ENCODE measurements around the gene HOXC12. TPM values are rescaled to one million over a fixed set of nuclear protein-coding genes. Genes with fewer than 3 reads are reported as not detected.

Gene HOXC12
- total RNA-seq, 2 experiments from 2014 or later: not detected

DNA sequence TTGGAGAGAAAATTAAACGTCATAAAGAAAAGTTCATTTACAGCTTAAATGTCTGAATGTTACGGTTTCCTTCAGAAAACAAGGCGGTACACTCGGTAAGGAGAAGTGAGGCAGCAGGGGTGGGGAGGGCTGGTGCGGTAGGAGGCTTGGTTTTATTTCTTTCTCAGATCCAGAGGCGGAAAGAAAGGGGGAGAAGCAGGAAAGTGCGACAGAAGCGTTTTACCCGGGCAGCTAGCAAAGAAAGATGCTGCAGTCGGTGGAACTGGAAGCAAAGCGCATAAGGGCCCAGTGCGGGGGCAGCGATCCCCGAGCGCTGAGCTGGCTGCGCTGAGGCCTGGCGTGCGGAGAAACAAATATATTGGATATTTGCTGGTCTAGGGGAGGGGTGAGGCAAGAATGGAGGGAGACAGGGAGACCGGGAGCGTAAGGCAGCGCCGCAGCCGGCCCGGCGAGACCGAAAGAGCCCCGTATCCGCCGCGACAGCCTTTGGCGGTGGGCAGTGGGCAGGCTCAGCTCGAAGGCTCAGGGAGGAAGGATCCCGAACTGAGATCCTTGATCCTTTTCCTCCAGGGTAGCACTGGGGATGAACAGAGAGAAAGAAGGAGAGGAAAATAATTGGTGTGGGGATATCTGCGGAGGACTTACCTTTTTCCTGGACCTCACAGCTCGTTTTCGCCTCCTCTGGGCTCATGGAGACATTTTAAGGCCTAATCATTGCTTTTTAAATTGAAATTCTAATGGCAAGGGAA is 11.9 kb downstream of the HOXC12 start:
- Mint-ChIP-seq H3K4me1 (peaks cover 14% of the 10 kb centered on the region), H3K27ac (peak overlapping the region; percentile 55), H3K9me3 (no peaks in the 10 kb centered on the region), H3K27me3 (peaks cover 98% of the 10 kb centered on the region), H3K4me3 (peak overlapping the region; percentile 29), H3K36me3 (peaks cover 2% of the 10 kb centered on the region)
- POLR2A ChIA-PET: no interaction called here
- DNase-seq (no peak), ATAC-seq (ENCODE audit: low read depth) (no peak)

DNA sequence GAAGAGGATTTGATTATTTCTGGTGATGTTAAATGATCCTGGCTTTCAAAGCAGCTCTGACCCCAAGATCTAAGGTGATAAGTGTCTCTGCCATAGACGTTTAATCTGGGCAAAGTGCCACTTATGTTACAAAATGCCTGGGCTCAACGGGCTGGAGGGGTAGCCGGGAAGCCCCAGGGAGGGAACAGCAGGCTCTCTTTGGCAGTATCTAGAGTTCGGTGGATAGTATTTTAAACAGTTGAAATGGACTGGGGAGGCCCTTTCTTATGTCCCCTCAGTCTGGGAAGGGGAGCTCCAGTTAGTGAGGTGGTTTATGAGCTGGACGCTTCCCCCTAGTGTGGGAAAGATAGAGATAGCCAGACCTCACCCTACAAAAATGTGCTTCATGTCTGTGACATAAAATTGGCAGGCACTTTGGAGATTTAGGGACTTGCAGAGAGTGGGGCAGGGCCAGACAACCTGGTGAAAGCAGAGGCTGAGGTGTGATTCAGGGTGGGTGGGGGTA is 12.8 kb downstream of the HOXC12 start:
- no peak overlapping the region for H3K27ac Mint-ChIP-seq
- peaks cover 14% of the 10 kb centered on the region for H3K4me1 Mint-ChIP-seq
- ATAC-seq (ENCODE audit: low read depth) (no peak), DNase-seq (no peak)
- POLR2A ChIA-PET: no interaction called here
- no peaks in the 10 kb centered on the region for H3K9me3 Mint-ChIP-seq
- no peak overlapping the region for H3K4me3 Mint-ChIP-seq
- H3K27me3 Mint-ChIP-seq: peaks cover 99% of the 10 kb centered on the region
- peaks cover 2% of the 10 kb centered on the region for H3K36me3 Mint-ChIP-seq

GRCh38 chr12:53968214-53969127 is 13.8 kb downstream of the HOXC12 start:
- DNase-seq (no peak), ATAC-seq (ENCODE audit: low read depth) (no peak)
- Mint-ChIP-seq H3K36me3 (peaks cover 2% of the 10 kb centered on the region), H3K27ac (no peak overlapping the region), H3K27me3 (peaks cover 99% of the 10 kb centered on the region), H3K9me3 (peaks cover 2% of the 10 kb centered on the region), H3K4me3 (no peak overlapping the region), H3K4me1 (peaks cover 16% of the 10 kb centered on the region)
- POLR2A ChIA-PET: no interaction called here

- Mint-ChIP-seq H3K27ac (no peak overlapping the region), H3K4me1 (peaks cover 13% of the 10 kb centered on the region), H3K36me3 (peaks cover 2% of the 10 kb centered on the region), H3K27me3 (peaks cover 93% of the 10 kb centered on the region), H3K4me3 (no peak overlapping the region), H3K9me3 (peaks cover 2% of the 10 kb centered on the region)
- DNase-seq (no peak), ATAC-seq (ENCODE audit: low read depth) (no peak)
- POLR2A ChIA-PET: no interaction called here
Observed at GRCh38 chr12:53969588-53970259, 15.0 kb downstream of the HOXC12 start.

- peaks cover 2% of the 10 kb centered on the region for H3K9me3 Mint-ChIP-seq
- ATAC-seq (ENCODE audit: low read depth) (no peak), DNase-seq (no peak)
- no peak overlapping the region for H3K4me3 Mint-ChIP-seq
- POLR2A ChIA-PET: no interaction called here
- peaks cover 2% of the 10 kb centered on the region for H3K36me3 Mint-ChIP-seq
- peaks cover 90% of the 10 kb centered on the region for H3K27me3 Mint-ChIP-seq
- peaks cover 13% of the 10 kb centered on the region for H3K4me1 Mint-ChIP-seq
- H3K27ac Mint-ChIP-seq: no peak overlapping the region
Observed at GRCh38 chr12:53970451-53970850, 15.7 kb downstream of the HOXC12 start.

- H3K27ac Mint-ChIP-seq: no peak overlapping the region
- peaks cover 15% of the 10 kb centered on the region for H3K4me1 Mint-ChIP-seq
- no peaks in the 10 kb centered on the region for H3K36me3 Mint-ChIP-seq
- DNase-seq (no peak), ATAC-seq (ENCODE audit: low read depth) (no peak)
- POLR2A ChIA-PET: no interaction called here
- peaks cover 90% of the 10 kb centered on the region for H3K27me3 Mint-ChIP-seq
- H3K4me3 Mint-ChIP-seq: no peak overlapping the region
- peaks cover 2% of the 10 kb centered on the region for H3K9me3 Mint-ChIP-seq
Observed at GRCh38 chr12:53971129-53971528, 16.4 kb downstream of the HOXC12 start.

DNA sequence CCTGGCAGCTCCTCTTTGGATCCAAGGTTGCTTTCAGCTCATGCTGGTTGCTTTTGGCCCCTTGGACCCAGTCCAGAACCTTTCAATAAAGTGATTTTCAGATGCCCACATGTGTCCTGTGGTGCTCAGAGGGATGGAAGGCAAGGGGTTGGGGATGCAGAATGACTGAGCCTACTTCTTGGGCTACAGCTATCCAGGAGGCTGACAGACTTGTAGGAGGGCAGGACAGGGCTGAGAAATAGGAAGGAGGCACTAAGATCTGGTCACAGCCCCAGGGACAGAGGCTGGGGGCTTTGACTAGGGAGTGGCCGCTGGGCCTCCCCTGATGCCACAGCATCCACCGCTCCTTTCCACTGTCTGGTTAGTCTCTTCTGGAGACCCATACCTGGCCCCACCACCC is 17.0 kb downstream of the HOXC12 start:
- Mint-ChIP-seq H3K4me1 (peaks cover 10% of the 10 kb centered on the region), H3K9me3 (peaks cover 2% of the 10 kb centered on the region), H3K36me3 (no peaks in the 10 kb centered on the region), H3K27ac (no peak overlapping the region), H3K27me3 (peaks cover 90% of the 10 kb centered on the region), H3K4me3 (no peak overlapping the region)
- ATAC-seq (ENCODE audit: low read depth) (no peak), DNase-seq (no peak)
- POLR2A ChIA-PET: no interaction called here

DNA sequence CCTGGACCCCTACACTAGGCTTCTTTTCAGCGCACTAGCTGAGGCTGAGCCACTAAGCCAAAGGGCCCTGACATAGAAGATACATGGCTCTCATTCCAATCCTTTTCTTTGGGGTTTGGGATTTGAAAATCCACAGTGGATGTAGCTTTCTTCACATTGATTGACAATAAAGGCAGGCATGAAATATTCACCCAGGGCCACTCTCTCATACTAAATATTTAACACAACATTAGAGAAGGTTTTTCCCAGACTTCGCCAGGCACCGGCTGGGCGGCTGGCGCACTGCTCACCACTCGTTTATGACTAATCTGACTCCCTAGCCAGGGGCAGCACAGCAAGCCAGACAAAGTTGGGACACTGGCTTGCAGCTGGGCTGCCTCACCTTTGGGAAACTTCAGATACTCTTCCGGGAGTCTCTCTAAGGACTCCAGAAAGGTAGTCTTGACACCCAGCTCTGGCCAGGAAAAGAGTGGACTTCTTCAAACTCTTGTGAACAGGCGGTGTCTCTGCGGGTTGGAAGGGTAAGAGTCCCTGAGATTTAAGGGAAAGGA is 17.5 kb downstream of the HOXC12 start:
- DNase-seq: no peak
- H3K27me3 Mint-ChIP-seq: peaks cover 90% of the 10 kb centered on the region
- peaks cover 2% of the 10 kb centered on the region for H3K9me3 Mint-ChIP-seq
- H3K36me3 Mint-ChIP-seq: no peaks in the 10 kb centered on the region
- ATAC-seq (ENCODE audit: low read depth): no peak
- POLR2A ChIA-PET: no interaction called here
- no peak overlapping the region for H3K27ac Mint-ChIP-seq
- peaks cover 9% of the 10 kb centered on the region for H3K4me1 Mint-ChIP-seq
- H3K4me3 Mint-ChIP-seq: no peak overlapping the region

DNA sequence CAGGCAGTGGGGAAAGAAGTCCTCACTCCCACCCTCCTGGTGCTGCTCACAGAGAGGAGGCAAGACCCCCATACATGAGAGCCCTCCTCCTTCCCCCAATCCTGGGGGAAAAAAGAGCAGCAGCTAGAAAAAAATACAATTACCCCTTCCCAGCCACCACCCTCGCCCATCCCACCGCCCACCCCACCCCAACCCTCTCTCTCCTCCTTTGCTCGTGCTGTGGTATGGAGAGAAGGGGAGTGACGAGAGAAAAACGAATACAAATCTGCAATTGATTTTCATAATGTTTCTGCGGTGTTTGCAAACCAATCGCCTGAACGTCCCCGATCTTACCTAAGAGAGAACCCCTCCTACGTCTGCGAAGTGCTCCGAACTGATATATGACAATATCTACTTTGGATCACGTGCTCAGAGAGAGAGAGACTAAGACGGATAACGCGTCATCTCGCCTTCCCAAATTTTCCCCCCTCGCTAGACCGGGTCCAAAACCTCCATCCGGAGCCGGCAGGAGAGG is 18.1 kb downstream of the HOXC12 start, which contains the start of gene HOXC11:
HOXC11 (plus strand) TSS at position 405 of the 514 bp plus-strand sequence. CDS start 116 bp downstream, outside the sequence.
- POLR2A ChIA-PET: no interaction called here
- no peak for ATAC-seq (ENCODE audit: low read depth)
- H3K27me3 Mint-ChIP-seq: peaks cover 90% of the 10 kb centered on the region

DNA sequence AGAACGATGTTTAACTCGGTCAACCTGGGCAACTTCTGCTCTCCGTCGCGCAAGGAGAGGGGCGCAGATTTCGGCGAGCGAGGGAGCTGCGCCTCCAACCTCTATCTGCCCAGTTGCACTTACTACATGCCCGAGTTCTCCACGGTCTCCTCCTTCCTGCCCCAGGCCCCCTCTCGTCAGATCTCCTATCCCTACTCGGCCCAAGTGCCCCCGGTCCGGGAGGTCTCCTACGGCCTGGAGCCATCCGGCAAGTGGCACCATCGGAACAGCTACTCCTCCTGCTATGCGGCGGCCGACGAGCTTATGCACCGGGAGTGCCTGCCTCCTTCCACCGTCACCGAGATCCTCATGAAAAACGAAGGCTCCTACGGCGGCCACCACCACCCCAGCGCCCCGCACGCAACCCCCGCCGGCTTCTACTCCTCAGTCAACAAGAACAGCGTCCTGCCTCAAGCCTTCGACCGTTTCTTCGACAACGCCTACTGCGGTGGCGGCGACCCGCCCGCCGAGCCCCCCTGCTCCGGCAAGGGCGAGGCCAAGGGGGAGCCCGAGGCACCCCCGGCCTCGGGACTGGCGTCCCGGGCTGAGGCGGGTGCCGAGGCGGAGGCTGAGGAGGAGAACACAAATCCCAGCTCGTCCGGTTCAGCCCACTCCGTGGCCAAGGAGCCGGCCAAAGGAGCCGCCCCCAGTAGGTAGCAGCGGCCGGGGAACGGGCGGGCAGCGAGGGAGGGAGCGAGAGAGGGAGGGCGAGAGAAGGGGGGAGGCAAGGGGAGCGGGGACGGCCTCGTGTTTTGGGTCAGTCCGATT is 18.7 kb downstream of the HOXC12 start:
- DNase-seq: no peak
- ATAC-seq (ENCODE audit: low read depth): no peak
- Mint-ChIP-seq H3K4me1 (peaks cover 12% of the 10 kb centered on the region), H3K9me3 (peaks cover 2% of the 10 kb centered on the region), H3K27me3 (peaks cover 90% of the 10 kb centered on the region), H3K4me3 (peak overlapping the region; percentile 30), H3K27ac (peak overlapping the region; percentile 71), H3K36me3 (no peaks in the 10 kb centered on the region)
- POLR2A ChIA-PET: no interaction called here

More for the DNA sequence above, 18.1 kb downstream of the HOXC12 start, which contains the start of gene HOXC11:
- Mint-ChIP-seq H3K4me1 (peaks cover 9% of the 10 kb centered on the region), H3K36me3 (no peaks in the 10 kb centered on the region), H3K4me3 (peak within 1 kb of the TSS; percentile 30), H3K9me3 (peaks cover 2% of the 10 kb centered on the region), H3K27ac (peak within 1 kb of the TSS; percentile 71)
- DNase-seq: no peak

DNA sequence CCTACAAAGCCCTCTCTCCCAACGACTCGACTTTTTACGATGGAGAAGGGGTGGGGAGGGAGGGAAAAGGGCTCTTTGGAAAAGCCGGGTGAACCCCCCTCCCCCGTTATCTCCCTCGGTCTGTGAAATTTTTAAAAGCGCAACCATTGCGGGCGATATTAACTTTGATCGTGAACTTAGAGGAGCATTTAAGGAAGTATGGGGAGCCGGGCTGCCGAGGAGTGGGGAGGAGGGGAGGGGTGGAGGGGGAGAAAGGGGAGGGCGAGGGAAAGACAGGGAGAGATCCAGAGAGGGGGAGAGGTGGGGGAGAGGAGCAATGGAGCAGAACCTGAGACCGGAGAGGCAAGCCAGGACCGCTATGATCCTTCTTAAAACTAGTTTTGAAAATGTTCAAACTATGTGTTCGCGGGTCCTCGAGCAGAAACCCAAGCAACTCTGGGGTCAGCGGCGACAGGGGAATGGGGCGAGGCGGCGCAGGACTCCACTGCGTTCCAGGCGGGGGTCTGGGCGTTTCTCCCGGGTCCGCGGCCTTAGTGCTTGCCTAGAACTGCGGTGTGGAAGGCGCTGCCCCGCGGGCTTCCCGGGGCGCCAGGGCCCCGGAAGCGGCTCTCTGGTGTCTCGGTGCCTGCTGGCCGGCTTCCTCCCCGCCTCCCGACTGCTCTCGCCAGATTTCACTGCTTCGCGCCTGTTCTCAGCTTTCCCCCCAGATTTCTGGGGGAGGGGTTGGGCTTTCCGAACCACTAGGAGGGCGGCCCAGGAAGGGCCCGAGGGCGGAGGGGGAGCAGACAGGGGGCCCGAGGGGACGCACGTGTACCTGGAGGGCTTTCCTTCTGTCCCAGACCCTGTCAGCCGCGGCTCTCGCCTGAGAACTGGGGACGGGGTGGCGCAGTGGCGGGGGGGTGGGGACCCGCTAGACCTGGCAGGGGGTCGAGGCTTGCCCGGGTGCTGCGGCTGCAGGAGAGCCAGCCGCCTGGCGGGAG is 19.7 kb downstream of the HOXC12 start, which contains the start of gene HOTAIR:
HOTAIR (minus strand) TSS at position 871 of the 980 bp plus-strand sequence.
- Mint-ChIP-seq H3K36me3 (no peaks in the 10 kb centered on the region), H3K9me3 (peaks cover 2% of the 10 kb centered on the region), H3K4me1 (peaks cover 12% of the 10 kb centered on the region), H3K27me3 (peaks cover 90% of the 10 kb centered on the region), H3K27ac (peak within 1 kb of the TSS; percentile 60), H3K4me3 (peak within 1 kb of the TSS; percentile 51)
- DNase-seq (peak; percentile 59), ATAC-seq (ENCODE audit: low read depth) (no peak)
- POLR2A ChIA-PET: no interaction called here
